ENCODE results near the gene FERMT2. TPM values are rescaled to one million over a fixed set of nuclear protein-coding genes. Genes with fewer than 3 reads are reported as not detected.
A peak's percentile ranks its signal among the peaks of the same experiment; 100 is the strongest.

Gene FERMT2
- total RNA-seq, 1 experiment from 2014 or later = 40.8 TPM

- no peaks in the 10 kb centered on the region for H3K27me3 Mint-ChIP-seq (ENCODE audit: insufficient read depth, unreplicated experiment)
- ChIA-PET POLR2A (no interaction called here), CTCF (no interaction called here)
- Histone ChIP-seq H3K36me3 (ENCODE audit: control insufficient read depth, insufficient read depth, low read length) (no peaks in the 10 kb centered on the region), H3K4me3 (ENCODE audit: low read depth, low read length) (no peak overlapping the region), H3K27me3 (replicated peaks; ENCODE audit: control insufficient read depth, insufficient read depth, low read length) (no peaks in the 10 kb centered on the region), H3K4me1 (peaks cover 18% of the 10 kb centered on the region), H3K9me3 (no peaks in the 10 kb centered on the region)
- TF ChIP-seq, protein P1, sequence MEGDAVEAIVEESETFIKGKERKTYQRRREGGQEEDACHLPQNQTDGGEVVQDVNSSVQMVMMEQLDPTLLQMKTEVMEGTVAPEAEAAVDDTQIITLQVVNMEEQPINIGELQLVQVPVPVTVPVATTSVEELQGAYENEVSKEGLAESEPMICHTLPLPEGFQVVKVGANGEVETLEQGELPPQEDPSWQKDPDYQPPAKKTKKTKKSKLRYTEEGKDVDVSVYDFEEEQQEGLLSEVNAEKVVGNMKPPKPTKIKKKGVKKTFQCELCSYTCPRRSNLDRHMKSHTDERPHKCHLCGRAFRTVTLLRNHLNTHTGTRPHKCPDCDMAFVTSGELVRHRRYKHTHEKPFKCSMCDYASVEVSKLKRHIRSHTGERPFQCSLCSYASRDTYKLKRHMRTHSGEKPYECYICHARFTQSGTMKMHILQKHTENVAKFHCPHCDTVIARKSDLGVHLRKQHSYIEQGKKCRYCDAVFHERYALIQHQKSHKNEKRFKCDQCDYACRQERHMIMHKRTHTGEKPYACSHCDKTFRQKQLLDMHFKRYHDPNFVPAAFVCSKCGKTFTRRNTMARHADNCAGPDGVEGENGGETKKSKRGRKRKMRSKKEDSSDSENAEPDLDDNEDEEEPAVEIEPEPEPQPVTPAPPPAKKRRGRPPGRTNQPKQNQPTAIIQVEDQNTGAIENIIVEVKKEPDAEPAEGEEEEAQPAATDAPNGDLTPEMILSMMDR (IDR thresholded peaks at IDR 0.05; ENCODE audit: insufficient read depth in 1 of 2, low read depth in 1 of 2, low read length in 1 of 2, severe bottlenecking in 1 of 2, unreplicated experiment in 1 of 2) = no peak
- peaks cover 8% of the 10 kb centered on the region for H3K4me1 Mint-ChIP-seq (ENCODE audit: low read depth, unreplicated experiment)
- peaks cover 6% of the 10 kb centered on the region for H3K36me3 Mint-ChIP-seq (ENCODE audit: insufficient read depth, unreplicated experiment)
- no peak overlapping the region for H3K4me3 Mint-ChIP-seq (ENCODE audit: unreplicated experiment)
- BruUV-seq (replicated peaks) = no TSS peak
- H3K27ac Mint-ChIP-seq (ENCODE audit: unreplicated experiment) = peak overlapping the region; percentile 19
- intact Hi-C loops (cut with micrococcal nuclease; ENCODE audit: unreplicated experiment) = loop anchor here (5.0 kb wide), 1 partner anchor 1432 kb away; no protein-coding TSS in a partner anchor
- peak in 1 of 2 experiments; percentile 30 for DNase-seq
- no peaks in the 10 kb centered on the region for H3K9me3 Mint-ChIP-seq (ENCODE audit: unreplicated experiment)
Measured at GRCh38 chr14:52919971-52920370, 30.9 kb downstream of the FERMT2 start.

DNA sequence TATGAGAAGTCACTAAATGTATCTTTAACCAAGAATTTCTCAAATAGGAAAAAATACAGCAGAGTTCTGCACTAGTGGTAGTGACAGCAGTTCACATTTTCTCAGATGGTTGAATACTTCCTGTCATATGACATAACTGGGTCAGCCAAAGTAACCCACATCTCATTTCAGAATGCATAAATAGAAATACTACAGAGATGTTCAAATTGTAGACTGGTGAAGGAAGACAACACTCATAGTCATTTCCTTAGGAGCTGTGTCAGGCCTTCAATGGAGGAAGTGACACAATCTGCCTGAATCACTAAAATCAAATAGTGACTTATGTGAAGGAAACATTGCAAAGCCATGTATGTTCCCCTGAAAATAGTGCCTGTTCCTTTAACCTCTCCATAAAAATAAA is 32.4 kb downstream of the FERMT2 start:
- Histone ChIP-seq H3K36me3 (ENCODE audit: control insufficient read depth, insufficient read depth, low read length) (no peaks in the 10 kb centered on the region), H3K4me1 (peaks cover 18% of the 10 kb centered on the region), H3K4me3 (ENCODE audit: low read depth, low read length) (no peak overlapping the region), H3K9me3 (no peaks in the 10 kb centered on the region), H3K27me3 (replicated peaks; ENCODE audit: control insufficient read depth, insufficient read depth, low read length) (no peaks in the 10 kb centered on the region)
- BruUV-seq (replicated peaks) = no TSS peak
- intact Hi-C loops (cut with micrococcal nuclease; ENCODE audit: unreplicated experiment) = no loop called here
- peaks cover 8% of the 10 kb centered on the region for H3K4me1 Mint-ChIP-seq (ENCODE audit: low read depth, unreplicated experiment)
- H3K9me3 Mint-ChIP-seq (ENCODE audit: unreplicated experiment) = no peaks in the 10 kb centered on the region
- H3K36me3 Mint-ChIP-seq (ENCODE audit: insufficient read depth, unreplicated experiment) = peaks cover 6% of the 10 kb centered on the region
- no peak overlapping the region for H3K27ac Mint-ChIP-seq (ENCODE audit: unreplicated experiment)
- TF ChIP-seq, protein P1 (IDR thresholded peaks at IDR 0.05; ENCODE audit: insufficient read depth in 1 of 2, low read depth in 1 of 2, low read length in 1 of 2, severe bottlenecking in 1 of 2, unreplicated experiment in 1 of 2) = no peak
- H3K4me3 Mint-ChIP-seq (ENCODE audit: unreplicated experiment) = no peak overlapping the region
- CTCF ChIA-PET = no interaction called here
- no peak for DNase-seq
- H3K27me3 Mint-ChIP-seq (ENCODE audit: insufficient read depth, unreplicated experiment) = no peaks in the 10 kb centered on the region
- POLR2A ChIA-PET = no interaction called here

GRCh38 chr14:52917735-52918134 is 33.1 kb downstream of the FERMT2 start:
- Mint-ChIP-seq H3K9me3 (ENCODE audit: unreplicated experiment) (no peaks in the 10 kb centered on the region), H3K27ac (ENCODE audit: unreplicated experiment) (no peak overlapping the region), H3K4me3 (ENCODE audit: unreplicated experiment) (no peak overlapping the region), H3K27me3 (ENCODE audit: insufficient read depth, unreplicated experiment) (no peaks in the 10 kb centered on the region), H3K36me3 (ENCODE audit: insufficient read depth, unreplicated experiment) (peaks cover 6% of the 10 kb centered on the region), H3K4me1 (ENCODE audit: low read depth, unreplicated experiment) (peaks cover 8% of the 10 kb centered on the region)
- BruUV-seq (replicated peaks) = no TSS peak
- ChIA-PET POLR2A (no interaction called here), CTCF (no interaction called here)
- H3K36me3 ChIP-seq (ENCODE audit: control insufficient read depth, insufficient read depth, low read length) = no peaks in the 10 kb centered on the region
- intact Hi-C loops (cut with micrococcal nuclease; ENCODE audit: unreplicated experiment) = no loop called here
- H3K4me1 ChIP-seq = peaks cover 18% of the 10 kb centered on the region
- TF ChIP-seq, protein P1 (IDR thresholded peaks at IDR 0.05; ENCODE audit: insufficient read depth in 1 of 2, low read depth in 1 of 2, low read length in 1 of 2, severe bottlenecking in 1 of 2, unreplicated experiment in 1 of 2) = no peak
- H3K4me3 ChIP-seq (ENCODE audit: low read depth, low read length) = no peak overlapping the region
- H3K9me3 ChIP-seq = no peaks in the 10 kb centered on the region
- no peaks in the 10 kb centered on the region for H3K27me3 ChIP-seq (replicated peaks; ENCODE audit: control insufficient read depth, insufficient read depth, low read length)
- no peak for DNase-seq

All from Caco-2 (cell line).